Stimulated activated naive CD4-positive, alpha-beta T cell (primary cell): ENCODE data around the gene SLC22A23.

Experiments used
- DNase-seq, 6 experiments: peaks; one replicate each; lab custom pipeline; 2025; lab: John Stamatoyannopoulos, UW

SLC22A23 gene

DNA sequence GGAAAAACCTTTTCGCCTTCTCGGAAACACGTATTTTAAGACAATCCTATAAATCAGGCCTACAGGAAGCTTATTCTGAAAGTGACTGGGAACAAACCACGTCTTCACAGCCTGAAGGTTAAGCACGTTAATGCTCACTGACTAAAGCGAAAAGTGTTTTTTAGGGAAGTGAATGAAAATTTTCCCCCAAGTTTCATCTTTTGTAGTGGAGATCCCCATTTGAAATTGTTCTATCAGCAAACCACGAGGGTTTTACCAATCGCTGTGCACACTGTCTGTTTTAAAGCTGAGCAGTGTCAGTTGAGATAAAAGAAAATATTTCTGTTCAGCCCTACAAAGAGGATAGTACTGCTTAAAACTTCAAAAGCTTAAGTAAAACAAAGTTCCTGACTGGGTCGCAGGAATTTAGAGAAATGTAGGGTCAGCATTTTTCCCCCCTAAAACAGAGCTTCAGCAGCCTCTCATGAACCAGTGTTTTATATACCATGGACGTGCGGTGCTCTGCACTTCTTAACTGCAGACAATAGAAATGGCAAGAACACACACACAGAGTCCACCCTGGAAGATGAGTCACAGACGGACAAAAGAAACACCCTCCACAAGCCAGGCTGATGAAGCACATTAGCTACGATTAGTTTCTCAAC, 34.9 kb downstream of the SLC22A23 start:
- DNase-seq: no peak

DNA sequence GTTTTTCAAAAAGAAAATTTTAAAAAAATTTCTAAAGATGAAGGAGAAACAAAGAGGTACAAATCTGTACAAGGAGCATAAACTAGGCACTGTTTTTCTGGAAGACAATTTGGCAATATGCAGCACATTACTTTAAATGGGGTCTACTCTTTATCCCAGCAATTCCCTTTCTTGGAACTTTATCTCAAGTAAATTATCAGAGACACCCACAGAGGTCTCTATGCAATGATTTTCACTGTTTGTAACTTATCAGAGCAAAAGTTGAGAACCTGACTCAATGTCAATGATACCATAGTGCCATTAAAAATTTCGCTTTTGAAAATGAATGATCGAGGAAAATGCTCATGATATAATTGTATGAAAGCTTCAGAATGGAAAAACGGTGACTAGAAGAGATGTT, 35.7 kb downstream of the SLC22A23 start:
- DNase-seq: no peak

DNA sequence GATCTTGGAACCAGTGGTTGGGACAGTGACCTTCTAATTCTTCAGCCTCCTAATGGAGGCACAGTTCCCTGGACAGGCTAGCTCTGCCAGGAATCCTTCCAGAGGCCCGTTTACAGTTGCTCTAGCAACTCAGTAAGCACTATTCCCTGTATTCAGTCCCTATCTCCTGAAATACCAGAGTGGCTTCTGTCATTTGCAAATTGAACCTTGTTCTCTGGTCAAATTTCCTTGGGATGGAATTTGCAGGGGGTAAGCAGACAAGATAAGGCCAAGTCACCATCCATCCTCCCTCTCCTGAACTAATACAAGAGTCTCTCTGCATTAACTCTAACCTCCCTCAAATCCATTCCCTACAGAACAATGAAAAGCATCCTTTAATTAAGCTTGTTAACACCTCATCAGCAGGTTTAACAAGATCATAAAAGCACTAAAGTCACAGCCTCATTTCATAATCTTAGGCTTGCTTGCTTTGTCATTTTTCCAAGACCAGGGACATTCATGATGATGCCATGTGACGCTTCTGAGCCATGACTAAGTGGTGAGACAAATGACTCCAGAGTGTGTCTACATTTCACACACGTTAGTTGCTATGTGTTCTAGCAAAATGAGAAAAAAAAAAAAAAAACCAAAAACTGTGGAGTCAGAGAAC, 37.1 kb downstream of the SLC22A23 start:
- no peak for DNase-seq

DNA sequence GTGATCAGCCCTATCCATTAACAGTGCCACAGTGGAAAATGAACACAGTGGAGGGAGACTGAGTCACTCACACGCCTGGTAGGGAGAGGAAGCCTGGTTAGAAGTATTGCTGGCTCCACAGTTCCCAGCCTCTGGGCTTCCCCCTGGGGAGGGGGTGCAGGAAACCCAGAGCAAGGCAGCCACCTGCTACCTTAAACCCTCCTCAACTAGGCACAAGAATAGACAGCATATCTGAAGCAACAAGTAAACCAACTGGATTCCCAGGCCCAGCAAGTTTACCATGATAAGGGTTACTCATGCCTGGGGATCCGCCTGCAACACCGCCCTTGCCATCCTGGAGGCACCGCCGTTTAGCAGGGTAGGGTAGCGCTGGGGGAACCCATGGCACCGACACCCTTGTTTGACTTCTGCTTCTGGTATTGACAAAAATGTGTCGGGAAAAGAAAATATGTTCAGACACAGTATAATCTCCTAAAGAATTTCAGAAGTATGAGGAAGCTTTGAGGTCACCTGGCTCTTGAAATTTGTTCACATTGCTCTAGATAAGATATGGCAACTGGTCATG, 38.3 kb downstream of the SLC22A23 start:
- DNase-seq: no peak

DNA sequence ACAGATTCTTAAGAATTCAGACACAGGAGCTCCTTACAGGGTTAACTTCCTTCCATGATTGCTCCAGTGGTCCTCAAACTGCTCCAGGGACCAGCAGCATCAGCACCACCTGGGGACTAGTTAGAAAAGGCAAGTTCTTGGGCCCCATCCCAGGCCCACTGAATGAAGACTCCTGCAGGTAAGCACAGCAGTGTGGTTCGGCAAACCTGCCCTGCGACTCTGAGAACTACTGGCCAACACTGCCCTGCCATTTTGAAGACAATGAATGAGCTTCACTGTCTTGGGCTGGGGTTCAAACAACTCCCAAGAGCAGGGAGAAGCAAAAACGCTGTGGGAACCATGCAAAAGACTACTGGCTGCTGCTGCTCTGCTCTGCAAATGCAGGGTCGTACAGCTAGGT, 39.4 kb downstream of the SLC22A23 start:
- DNase-seq: no peak

DNA sequence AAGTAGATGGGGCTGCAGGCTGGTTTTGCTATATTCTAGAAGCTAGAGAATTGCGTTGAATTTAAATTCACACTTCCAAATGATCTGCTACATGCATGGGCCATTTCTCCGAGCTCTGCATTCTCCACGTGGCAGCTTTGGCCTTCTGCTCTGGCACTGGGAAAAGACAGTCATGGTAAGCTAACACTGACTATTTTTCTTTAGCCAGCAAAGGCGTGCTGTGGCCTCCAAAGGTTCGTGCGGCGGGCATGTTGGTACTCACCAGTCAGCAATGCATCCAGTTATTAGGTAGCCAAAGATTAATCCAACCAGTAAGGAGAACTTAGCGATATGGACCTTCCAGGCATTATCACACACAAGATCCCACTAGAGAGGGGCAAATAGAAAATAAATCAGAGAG, 41.4 kb downstream of the SLC22A23 start:
- DNase-seq: no peak

DNA sequence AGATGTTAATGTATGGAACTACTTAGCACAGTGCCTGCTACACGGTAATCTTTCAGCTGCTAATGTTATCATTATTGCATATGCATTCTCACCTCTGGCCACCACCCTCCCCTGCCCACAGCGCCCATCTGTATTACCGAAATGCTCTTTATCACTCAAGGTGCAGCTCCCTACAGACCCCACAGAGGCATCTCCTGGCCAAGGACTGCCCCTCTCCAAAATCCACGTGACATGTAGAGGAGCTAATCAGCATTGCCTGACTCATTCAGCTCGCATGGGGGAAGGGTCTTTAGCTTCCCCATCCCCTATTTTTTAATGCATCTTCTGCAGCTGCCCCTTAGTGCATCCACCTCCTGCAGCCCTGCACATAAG, 41.8 kb downstream of the SLC22A23 start:
- no peak for DNase-seq

DNA sequence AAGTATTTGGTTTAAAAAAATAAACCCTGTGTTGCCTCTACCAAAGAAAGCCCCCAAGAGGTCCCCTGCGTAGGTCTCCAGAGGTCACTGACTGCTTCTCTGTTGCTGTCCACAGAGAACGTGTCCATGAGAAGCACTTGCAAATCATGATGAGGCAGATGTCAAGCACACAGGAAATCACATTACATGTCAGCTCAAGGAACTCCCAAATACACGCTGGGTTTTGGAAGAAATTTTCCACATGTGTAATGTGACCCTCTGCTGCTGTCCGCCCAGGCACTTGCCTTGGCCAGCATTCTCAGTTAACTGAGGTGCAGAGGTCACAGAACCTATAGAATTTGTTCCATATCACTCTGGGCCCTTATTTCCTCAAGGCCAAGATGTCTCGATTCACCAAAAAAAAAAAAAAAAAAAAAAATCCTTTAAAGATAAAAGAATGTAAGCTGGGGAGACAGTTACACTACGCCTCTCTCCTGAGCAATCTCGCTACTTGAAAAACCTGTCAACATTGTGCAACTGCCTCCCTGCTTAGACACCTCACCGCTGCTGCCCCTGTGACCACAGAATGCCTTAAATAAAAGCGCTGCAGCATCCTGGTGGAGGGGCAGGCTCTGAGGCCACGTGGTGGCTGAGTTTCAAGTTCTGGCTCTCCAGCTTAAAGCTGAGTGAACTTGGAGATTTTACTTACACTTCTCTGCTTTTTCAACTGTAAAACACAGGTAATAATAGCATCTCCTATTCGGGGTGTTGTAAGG, 42.3 kb downstream of the SLC22A23 start:
- peak in 5 of 6 experiments; percentile 4 to 41 (median 11) for DNase-seq

DNA sequence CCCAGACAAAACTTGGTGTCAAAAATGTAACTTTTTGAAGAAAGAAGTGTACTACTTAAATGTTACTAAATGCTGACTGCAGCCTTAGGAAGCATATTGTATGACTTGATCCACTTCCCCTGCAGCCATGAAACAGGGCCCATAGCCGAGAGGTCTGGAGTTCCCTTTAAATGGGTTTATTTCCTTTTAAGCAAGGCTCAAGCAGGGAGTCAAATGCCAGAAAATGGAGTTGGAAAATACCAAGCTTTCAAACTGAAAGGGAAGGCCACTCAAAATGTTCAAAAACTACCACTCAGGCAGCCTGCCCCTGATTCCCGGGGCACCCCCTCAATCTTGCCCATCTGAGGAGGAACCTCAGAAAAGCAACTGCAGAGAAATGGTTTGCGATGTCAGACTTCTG, 43.3 kb downstream of the SLC22A23 start:
- DNase-seq: no peak

DNA sequence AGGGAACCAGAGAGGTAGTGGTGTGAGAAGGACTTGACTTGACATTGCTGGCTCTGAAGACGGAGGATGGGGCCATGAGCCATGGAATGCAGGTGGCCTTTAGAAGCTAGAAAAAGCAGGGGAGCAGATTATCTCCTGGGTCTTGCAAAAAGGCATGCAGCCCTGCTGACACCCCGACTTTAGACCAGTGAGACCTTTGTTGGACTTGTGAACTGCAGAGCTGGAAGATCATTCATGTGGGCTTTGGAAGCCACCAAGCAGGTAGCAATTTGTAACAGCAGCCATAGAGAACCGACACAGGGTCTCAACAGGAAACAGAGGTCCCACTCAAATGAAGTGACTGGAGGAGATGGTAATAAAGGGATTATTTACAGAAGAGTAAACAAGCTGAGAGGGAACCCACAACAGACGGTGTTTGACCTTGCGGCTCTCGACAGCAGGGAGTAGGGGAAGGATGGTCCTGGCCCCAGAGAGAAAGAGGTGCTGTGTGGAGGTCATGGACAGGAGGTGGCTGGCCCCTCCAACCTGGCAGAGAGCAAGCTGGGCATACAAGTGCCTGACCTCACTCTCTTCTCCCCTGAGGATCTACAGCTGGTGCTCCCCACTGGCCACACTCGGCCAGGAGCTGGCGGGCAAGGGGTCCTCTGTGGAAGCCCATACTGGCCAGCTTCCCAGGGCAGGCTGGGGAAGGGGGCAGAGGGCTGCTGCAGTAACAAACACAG, 43.9 kb downstream of the SLC22A23 start:
- DNase-seq: no peak

DNA sequence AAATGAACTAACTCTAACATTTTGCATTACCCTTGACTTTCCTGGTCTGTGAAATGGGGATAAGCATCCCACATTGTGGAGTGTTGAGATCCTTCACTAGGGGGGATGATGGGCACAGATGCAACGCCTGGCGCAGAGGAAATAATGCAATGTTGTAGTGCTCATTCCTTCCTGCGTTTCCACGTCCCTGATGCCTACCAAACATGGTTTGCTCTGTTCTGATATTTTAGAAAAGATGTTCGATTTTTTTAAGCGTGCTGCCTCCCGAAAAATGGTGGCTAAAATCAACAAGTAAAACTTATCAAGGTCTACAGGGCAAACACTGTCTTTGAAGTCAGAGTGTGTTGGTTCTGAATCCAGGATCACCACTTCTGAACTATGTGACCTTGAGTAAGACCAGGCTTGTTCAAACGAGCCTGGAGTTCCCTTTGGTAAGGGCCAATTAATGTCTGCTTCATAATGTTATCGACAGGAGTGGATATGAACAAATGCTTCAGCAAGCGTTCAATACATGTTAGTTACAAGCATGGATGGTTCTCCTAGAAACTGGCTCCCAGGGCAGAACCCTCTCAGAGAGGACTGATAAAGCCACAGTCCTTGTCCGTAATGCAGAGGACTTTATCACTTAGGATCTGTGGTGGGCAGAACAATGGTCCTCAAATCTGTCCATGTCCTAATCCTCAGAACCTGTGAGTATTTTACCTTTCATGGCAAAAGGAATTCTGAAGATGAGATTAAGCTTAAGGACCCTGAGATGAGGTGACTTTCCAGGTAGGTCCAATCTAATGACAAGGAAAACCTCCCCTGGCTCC, 44.7 kb downstream of the SLC22A23 start:
- no peak for DNase-seq

DNA sequence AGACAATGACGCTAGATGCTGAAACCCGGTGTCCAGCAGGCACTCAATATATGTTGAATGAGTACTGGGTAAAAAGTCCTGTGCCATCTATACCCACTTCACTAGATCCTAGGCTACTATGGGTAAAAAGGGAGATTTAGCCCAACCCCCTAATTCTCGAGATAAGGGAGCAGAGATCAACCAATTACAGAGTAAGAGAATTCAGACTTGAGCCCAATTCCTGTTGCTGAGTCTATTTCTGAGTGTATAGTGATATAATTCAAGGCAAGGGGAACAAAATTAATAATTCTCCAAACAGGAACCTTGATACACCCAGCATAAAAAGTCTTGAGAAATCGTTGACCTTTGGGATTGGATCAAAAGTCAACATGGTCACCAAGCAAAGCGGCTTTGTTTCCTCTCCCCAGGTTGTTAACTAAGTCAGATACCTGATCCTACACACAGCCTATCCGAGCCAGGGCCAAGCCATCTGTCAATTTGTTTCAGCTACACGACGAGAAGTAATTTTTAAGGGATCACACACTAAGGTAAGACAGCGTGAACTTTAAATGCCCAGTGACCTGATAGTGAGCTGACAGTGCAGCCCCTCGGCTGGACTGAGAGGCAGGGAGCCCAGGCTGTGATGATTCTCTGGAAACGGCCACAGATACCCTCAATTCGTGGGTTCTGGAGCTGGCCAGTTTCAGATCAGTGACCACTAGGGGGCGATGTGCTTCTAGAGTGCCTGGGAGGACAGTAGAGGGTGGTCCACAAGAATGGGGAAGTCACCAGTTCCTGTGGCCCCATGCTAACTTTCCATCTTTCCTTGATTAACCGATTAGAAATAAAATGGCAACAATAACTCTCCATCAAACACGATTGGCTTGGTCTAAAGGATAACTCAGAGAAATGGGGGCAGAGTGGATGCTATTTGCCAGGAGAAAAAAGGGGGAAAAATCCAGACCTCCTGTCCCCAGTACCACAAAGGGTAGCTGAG, 46.2 kb downstream of the SLC22A23 start:
- DNase-seq: peak; percentile 18 to 77 (median 54)

DNA sequence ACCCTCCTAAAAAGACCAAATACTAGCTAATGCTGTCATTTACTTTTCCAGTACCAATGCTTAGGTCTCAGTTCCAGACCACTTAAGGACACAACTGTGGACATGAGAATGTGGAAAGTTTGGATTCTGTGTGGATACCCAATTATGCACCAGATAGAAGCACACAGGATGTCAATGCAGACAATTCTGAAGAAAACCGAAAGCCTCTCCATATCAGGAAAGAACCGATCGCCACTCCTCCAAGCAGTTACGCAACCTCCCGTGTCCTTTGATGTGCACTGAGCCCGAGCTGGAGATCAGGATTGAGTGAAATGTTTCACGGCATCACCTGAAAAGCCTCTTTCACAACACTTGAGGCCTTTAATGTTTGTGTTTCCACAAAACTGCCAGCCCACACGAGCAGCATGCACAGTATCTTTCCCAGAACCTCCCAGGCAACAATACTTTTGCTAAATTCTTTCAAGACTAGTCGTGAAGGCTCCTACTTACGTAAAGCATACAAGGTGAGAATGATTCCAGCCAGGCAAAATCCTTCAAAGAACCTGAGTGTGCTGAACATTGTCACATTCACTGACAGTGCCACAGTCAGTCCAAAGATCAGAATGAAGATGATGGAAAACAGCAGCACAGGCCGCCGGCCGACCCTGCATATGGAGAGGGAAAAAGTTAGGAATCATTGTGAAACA, 47.0 kb downstream of the SLC22A23 start:
- no peak for DNase-seq

DNA sequence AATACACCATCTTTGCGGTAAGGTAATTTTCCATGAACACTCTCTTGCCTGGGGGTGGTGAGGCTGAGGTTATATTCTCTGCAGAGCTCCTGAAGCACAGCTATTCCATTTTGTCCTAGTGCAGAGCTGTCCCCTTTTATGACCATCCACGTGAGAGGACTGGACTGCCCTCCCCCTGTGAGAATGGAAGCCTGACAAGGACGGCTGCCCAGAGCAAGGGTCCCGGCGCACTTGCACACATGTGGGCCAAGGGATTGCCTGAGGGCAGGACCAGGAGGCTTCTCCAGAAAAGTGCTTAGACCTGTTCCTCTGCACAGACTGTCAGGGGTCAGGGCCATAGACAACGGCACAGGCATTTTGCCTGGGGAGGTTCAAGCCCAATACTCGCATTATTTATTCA, 48.2 kb downstream of the SLC22A23 start:
- DNase-seq: no peak

DNA sequence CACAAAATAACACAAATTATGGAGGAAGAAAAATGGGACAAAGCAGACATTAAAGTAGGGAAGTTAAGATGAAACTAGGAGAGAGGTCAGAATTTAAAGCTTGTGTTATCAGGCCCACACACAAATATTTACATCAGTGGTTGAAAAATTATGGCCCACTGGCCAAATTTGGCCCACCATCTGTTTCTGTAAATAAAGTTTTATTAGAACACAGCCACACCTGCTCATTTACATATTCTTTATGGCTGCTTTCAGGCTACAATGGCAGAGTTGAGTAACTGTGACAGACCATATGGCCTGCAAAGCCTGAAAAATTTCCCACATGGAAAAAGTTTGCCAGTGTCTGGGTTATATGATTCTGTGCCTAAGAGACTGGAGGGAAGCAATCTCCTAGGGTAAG, 49.0 kb downstream of the SLC22A23 start:
- DNase-seq: no peak

DNA sequence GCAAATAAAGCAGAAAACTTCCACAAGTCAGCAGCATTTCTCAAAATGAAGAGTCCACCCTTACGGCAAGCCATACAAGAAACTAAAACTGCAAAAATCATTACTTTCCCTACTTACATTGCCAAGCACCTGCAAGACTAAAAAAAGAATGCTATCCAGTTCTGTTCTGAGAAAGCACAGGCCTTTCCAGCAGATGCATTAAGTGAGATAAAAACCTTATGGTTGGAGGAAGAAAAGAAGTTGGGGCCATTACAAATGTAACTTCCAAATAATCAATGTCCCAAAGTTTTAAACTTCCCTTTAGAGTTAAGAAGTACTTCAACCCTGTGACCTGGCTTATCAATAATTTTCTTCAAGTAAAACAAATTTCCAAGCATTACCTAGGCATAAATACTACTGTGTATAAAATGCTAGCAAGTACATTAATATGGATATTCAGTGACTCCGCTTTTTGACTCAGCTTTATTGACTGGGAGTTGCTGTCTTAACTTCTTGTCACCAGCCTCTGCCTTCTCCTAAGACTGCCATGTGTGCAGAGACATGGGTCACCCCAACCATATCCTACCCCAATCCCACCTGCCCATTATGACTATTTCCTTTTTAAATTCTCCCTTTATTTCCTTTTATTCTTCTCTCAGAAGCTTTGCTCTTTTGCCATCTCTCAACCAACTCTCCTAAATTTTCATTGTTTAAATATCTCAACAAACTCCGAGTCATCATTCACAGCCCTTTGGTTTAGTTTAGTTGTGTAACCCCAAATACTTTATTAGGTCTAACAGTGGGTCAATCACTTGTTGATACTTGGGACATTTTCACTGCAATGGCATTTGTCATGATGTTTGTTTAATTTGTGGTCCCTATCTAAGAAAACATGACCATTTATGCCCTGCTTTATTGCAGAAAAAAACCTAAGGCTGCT, 49.7 kb downstream of the SLC22A23 start:
- no peak for DNase-seq

DNA sequence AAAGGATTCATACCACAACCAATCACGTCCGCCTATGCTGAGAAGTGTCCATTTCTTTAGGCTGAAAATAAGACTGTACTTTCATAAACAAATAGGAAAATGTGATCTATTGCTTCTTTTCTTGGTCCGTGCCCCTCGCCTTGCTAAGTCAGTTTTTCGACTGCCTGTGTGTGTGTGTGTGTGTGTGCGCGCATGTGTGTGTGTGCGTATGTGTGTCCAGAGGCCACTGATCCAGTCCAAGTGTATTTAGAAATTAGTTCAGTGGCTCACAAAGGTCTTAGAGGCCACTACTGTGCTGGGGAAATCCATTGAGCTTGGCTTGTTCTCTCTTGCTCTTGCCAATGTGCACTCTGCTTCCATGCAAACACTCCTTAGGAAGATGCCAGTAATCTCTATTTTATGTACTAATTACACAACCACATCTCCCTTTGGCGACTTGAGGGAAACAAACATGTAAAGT, 50.5 kb downstream of the SLC22A23 start:
- no peak for DNase-seq

DNA sequence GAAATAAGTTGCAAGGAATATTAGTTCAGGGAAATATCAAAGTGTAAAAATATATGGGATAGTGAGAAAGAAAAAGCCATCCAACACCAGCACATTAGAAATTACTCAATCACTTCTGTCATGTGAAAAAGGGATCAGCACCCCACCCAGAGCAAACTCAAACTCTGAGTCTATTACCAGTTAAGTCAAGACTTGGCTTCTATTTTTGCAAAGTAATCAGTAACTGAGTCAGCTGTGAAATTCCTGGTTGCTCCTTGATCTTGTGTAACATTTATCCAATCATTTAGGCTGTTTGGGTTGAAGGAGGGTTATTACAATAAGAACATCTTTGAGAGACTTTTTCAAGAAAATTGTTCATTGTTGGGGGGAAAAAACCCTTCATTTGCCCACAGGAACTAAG, 51.2 kb downstream of the SLC22A23 start:
- no peak for DNase-seq

DNA sequence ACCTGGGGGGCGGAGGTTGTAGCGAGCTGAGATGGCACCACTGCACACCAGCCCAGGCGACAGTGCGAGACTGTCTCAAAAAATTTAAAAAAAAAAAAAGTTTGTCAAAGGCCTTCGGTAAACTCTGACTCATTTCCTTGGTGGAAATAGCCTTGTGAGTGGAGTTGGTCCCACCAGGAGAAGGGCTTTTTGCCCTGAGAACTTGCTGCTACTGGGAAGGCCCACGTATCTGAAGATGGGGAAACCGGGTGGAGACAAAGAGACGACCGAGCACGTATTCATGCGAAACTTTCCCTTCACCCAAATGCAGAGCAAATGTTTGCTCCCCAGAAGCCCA, 51.7 kb downstream of the SLC22A23 start:
- no peak for DNase-seq
